Vagina (tissue), 2 donors: ENCODE data around the gene FMN2. TPM values are rescaled to one million over a fixed set of nuclear protein-coding genes. Genes with fewer than 3 reads are reported as not detected.

Experiments
- DNase-seq, 2 donors: peaks; one replicate each; pipeline ENCODE4 v3.0.0-alpha.2; 2017; ENCODE audit errors: extremely low spot score in 2 of 2
- H3K27ac ChIP-seq: fragments of 200-600 bp; sonication (generic); one replicate; pipeline ENCODE4 v1.5.1; 2019
- H3K27me3 ChIP-seq: fragments of 200-600 bp; sonication (generic); one replicate; pipeline ENCODE4 v1.5.1; 2019
- H3K36me3 ChIP-seq, 2 donors: fragments of 200-600 bp; sonication (generic); one replicate each; pipeline ENCODE4 v1.5.1; 2017 to 2019
- H3K4me1 ChIP-seq: fragments of 200-600 bp; sonication (generic); one replicate; pipeline ENCODE4 v1.5.1; 2019
- H3K4me3 ChIP-seq, 2 donors: fragments of 200-600 bp; sonication (generic); 1 replicate in 1 of 2; 2 replicates in 1 of 2; pipeline ENCODE4 v1.5.1; 2016 to 2019
- H3K9me3 ChIP-seq: fragments of 200-600 bp; sonication (generic); one replicate; pipeline ENCODE4 v1.5.1; 2019
- CTCF ChIP-seq, 3 experiments: fragments of 450-650 bp in 2 of 3; fragments of 200-600 bp in 1 of 3; sonication (generic) in 1 of 3; IDR thresholded peaks; one replicate each; pipeline ENCODE4 v1.5.1; 2017 to 2019; ENCODE audit warnings: antibody characterized with exemption in 3 of 3, mild to moderate bottlenecking in 2 of 3, moderate library complexity in 2 of 3
- POLR2A ChIP-seq, 2 donors: fragments of 450-650 bp; IDR thresholded peaks; one replicate each; pipeline ENCODE4 v1.6.1; 2017; ENCODE audit warnings: antibody characterized with exemption in 2 of 2, mild to moderate bottlenecking in 2 of 2, moderate library complexity in 2 of 2
- POLR2AphosphoS5 ChIP-seq, 2 donors: sonication (generic); formaldehyde crosslinking; IDR thresholded peaks; one replicate each; pipeline ENCODE4 v1.9.0; 2017; ENCODE audit warnings: antibody characterized with exemption in 2 of 2, mild to moderate bottlenecking in 2 of 2, low read depth in 1 of 2; ENCODE audit not compliant: insufficient read depth in 1 of 2
- intact Hi-C: fragments of 100-400 bp; cut with DNase I; formaldehyde crosslinking; loops from one replicate; pipeline ENCODE4 v1.15.1; 2023
- total RNA-seq: library from RNA; depleted of rRNA; stranded (reverse); fragments of >200 nt; gene quantifications from one replicate; pipeline ENCODE4 v1.2.3, GENCODE V29; 2016

Gene FMN2
- total RNA-seq, 1 donor from 2014 or later = not detected

GRCh38 chr1:240462766-240463395 lies 371.2 kb downstream of the FMN2 start:
- Histone ChIP-seq H3K27ac (no peak overlapping the region), H3K9me3 (no peaks in the 10 kb centered on the region), H3K4me1 (no peaks in the 10 kb centered on the region), H3K27me3 (no peaks in the 10 kb centered on the region), H3K36me3 (no peaks in the 10 kb centered on the region), H3K4me3 (no peak overlapping the region)
- no peak for TF ChIP-seq POLR2AphosphoS5 (IDR thresholded peaks at IDR 0.05; ENCODE audit: insufficient read depth in 1 of 2, low read depth in 1 of 2)
- no peak for TF ChIP-seq POLR2A (IDR thresholded peaks at IDR 0.05)
- TF ChIP-seq CTCF (IDR thresholded peaks at IDR 0.05) = no peak
- no peak for DNase-seq
- intact Hi-C loops = no loop called here

DNA sequence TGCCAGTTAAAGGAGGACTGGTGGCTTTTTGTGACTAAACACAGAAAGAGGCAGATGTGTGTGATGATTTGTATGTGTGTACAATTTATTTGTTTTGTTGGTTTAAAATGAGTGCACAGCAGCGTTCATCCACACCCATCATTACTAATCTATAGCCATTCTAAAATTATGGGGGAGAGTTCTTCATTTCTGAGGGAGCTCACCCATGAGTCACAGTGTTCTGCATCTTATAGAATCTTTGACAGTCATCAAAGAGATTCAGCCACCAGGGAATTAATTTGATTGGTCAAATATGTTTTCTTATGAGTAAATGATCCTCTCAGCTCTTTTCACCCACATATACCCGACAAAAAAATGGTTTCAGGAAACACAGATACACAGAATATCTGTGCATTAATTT lies 372.4 kb downstream of the FMN2 start:
- Histone ChIP-seq H3K9me3 (no peaks in the 10 kb centered on the region), H3K27ac (no peak overlapping the region), H3K4me1 (no peaks in the 10 kb centered on the region), H3K36me3 (no peaks in the 10 kb centered on the region), H3K27me3 (no peaks in the 10 kb centered on the region), H3K4me3 (no peak overlapping the region)
- intact Hi-C loops = no loop called here
- TF ChIP-seq POLR2A (IDR thresholded peaks at IDR 0.05) (no peak), CTCF (IDR thresholded peaks at IDR 0.05) (no peak), POLR2AphosphoS5 (IDR thresholded peaks at IDR 0.05; ENCODE audit: insufficient read depth in 1 of 2, low read depth in 1 of 2) (no peak)
- no peak for DNase-seq

GRCh38 chr1:240465531-240465940 lies 373.9 kb downstream of the FMN2 start:
- H3K27ac ChIP-seq = no peak overlapping the region
- H3K9me3 ChIP-seq = no peaks in the 10 kb centered on the region
- H3K27me3 ChIP-seq = no peaks in the 10 kb centered on the region
- H3K4me1 ChIP-seq = no peaks in the 10 kb centered on the region
- intact Hi-C loops = no loop called here
- DNase-seq = no peak
- TF ChIP-seq CTCF (IDR thresholded peaks at IDR 0.05) (no peak), POLR2A (IDR thresholded peaks at IDR 0.05) (no peak), POLR2AphosphoS5 (IDR thresholded peaks at IDR 0.05; ENCODE audit: insufficient read depth in 1 of 2, low read depth in 1 of 2) (no peak)
- H3K4me3 ChIP-seq = no peak overlapping the region
- H3K36me3 ChIP-seq = no peaks in the 10 kb centered on the region

DNA sequence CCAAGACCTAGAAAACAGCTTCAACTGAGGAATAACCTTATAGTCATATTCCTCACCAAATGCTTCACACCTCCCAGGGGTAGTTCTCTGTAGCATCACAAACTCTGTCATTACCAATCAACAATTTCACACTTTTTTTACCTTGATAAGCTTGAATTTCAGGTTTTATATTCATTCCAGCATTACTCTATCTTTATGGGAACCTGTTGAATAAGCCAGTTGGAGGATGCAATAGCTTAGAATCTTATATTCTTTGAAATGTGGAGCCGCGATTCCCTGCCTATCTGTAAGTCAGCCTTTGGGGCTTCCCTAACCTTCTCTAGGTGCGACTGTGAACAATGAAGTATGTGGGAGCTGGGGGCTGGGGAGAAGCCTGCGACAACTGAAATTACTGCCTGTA lies 374.8 kb downstream of the FMN2 start:
- H3K36me3 ChIP-seq = no peaks in the 10 kb centered on the region
- no peak overlapping the region for H3K4me3 ChIP-seq
- intact Hi-C loops = no loop called here
- no peaks in the 10 kb centered on the region for H3K4me1 ChIP-seq
- no peak overlapping the region for H3K27ac ChIP-seq
- TF ChIP-seq POLR2AphosphoS5 (IDR thresholded peaks at IDR 0.05; ENCODE audit: insufficient read depth in 1 of 2, low read depth in 1 of 2) (no peak), POLR2A (IDR thresholded peaks at IDR 0.05) (no peak), CTCF (IDR thresholded peaks at IDR 0.05) (no peak)
- DNase-seq = no peak
- H3K9me3 ChIP-seq = no peaks in the 10 kb centered on the region
- H3K27me3 ChIP-seq = no peaks in the 10 kb centered on the region

DNA sequence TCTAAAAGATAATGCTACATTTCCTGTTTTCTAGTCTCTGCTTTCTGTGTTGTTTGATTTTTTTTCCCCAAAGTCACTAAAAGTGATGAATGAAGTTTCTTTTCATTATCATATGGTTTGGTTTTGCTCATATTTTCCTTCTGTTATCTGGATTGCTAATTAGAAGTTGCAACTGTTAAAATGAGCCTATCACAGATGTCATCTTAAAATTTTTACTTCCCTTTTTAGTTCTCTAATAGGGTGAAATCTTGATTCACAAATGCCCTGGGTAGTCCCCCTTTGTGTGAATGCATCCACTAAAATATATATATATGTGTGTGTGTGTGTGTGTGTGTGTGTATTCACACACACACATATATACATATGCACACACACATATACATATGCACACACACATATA lies 376.2 kb downstream of the FMN2 start:
- no peak overlapping the region for H3K27ac ChIP-seq
- H3K4me3 ChIP-seq = no peak overlapping the region
- no peaks in the 10 kb centered on the region for H3K4me1 ChIP-seq
- TF ChIP-seq POLR2AphosphoS5 (IDR thresholded peaks at IDR 0.05; ENCODE audit: insufficient read depth in 1 of 2, low read depth in 1 of 2) = no peak
- TF ChIP-seq POLR2A (IDR thresholded peaks at IDR 0.05) = no peak
- no peak for TF ChIP-seq CTCF (IDR thresholded peaks at IDR 0.05)
- no peaks in the 10 kb centered on the region for H3K9me3 ChIP-seq
- H3K36me3 ChIP-seq = no peaks in the 10 kb centered on the region
- DNase-seq = no peak
- no peaks in the 10 kb centered on the region for H3K27me3 ChIP-seq
- intact Hi-C loops = no loop called here
